Neutrophil (primary cell): ENCODE measurements around the gene ASPSCR1.

Experiments
- H3K27ac ChIP-seq: fragments of 200-600 bp; sonication (generic); 2 replicates; pipeline ENCODE4 v1.5.1; 2016; ENCODE audit warnings: mild to moderate bottlenecking, moderate library complexity
- H3K27me3 ChIP-seq: fragments of 200-600 bp; sonication (generic); 2 replicates; pipeline ENCODE4 v1.6.0; 2016; ENCODE audit warnings: mild to moderate bottlenecking
- H3K36me3 ChIP-seq: fragments of 200-600 bp; sonication (generic); 2 replicates; pipeline ENCODE4 v1.5.1; 2017
- H3K4me1 ChIP-seq, 2 experiments: fragments of 200-600 bp in 1 of 2; sonication (generic) in 1 of 2; 1 replicate in 1 of 2; 2 replicates in 1 of 2; pipeline versions ENCODE4 v1.5.1 to v1.6.1; 2013 to 2016; ENCODE audit warnings: low read depth in 1 of 2, low read length in 1 of 2, mild to moderate bottlenecking in 1 of 2, moderate library complexity in 1 of 2; ENCODE audit not compliant: control insufficient read depth in 1 of 2, insufficient read depth in 1 of 2
- H3K4me3 ChIP-seq, 2 experiments: fragments of 200-600 bp in 1 of 2; sonication (generic) in 1 of 2; 1 replicate in 1 of 2; 2 replicates in 1 of 2; pipeline ENCODE4 v1.5.1; 2013 to 2016; ENCODE audit warnings: low read depth in 1 of 2, low read length in 1 of 2, mild to moderate bottlenecking in 1 of 2, moderate library complexity in 1 of 2
- H3K9me3 ChIP-seq: fragments of 200-600 bp; sonication (generic); 2 replicates; pipeline ENCODE4 v1.5.1; 2016
- TF ChIP-seq, protein P1 (sequence below): fragments of 200-600 bp; sonication (generic); IDR thresholded peaks from 2 replicates; pipeline ENCODE4 v1.5.1; 2016; ENCODE audit warnings: antibody characterized with exemption

Gene ASPSCR1

GRCh38 chr17:82047914-82048570, 70.6 kb downstream of the ASPSCR1 start:
- Histone ChIP-seq H3K9me3 (no peaks in the 10 kb centered on the region), H3K4me3 (no peak overlapping the region), H3K27me3 (no peaks in the 10 kb centered on the region), H3K4me1 (peaks cover 15 to 19% of the 10 kb centered on the region in 2 experiments), H3K36me3 (peaks cover 34% of the 10 kb centered on the region), H3K27ac (no peak overlapping the region)
- TF ChIP-seq, protein P1, sequence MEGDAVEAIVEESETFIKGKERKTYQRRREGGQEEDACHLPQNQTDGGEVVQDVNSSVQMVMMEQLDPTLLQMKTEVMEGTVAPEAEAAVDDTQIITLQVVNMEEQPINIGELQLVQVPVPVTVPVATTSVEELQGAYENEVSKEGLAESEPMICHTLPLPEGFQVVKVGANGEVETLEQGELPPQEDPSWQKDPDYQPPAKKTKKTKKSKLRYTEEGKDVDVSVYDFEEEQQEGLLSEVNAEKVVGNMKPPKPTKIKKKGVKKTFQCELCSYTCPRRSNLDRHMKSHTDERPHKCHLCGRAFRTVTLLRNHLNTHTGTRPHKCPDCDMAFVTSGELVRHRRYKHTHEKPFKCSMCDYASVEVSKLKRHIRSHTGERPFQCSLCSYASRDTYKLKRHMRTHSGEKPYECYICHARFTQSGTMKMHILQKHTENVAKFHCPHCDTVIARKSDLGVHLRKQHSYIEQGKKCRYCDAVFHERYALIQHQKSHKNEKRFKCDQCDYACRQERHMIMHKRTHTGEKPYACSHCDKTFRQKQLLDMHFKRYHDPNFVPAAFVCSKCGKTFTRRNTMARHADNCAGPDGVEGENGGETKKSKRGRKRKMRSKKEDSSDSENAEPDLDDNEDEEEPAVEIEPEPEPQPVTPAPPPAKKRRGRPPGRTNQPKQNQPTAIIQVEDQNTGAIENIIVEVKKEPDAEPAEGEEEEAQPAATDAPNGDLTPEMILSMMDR, result no peak

GRCh38 chr17:82048571-82048971, 71.1 kb downstream of the ASPSCR1 start:
- H3K36me3 ChIP-seq, result peaks cover 34% of the 10 kb centered on the region
- H3K4me1 ChIP-seq, result peaks cover 15 to 21% of the 10 kb centered on the region in 2 experiments
- H3K27me3 ChIP-seq, result no peaks in the 10 kb centered on the region
- TF ChIP-seq, protein P1, result no peak
- no peak overlapping the region for H3K27ac ChIP-seq
- H3K9me3 ChIP-seq, result no peaks in the 10 kb centered on the region
- no peak overlapping the region for H3K4me3 ChIP-seq

- H3K27ac ChIP-seq, result no peak overlapping the region
- TF ChIP-seq, protein P1, result no peak
- no peaks in the 10 kb centered on the region for H3K27me3 ChIP-seq
- H3K36me3 ChIP-seq, result peaks cover 39% of the 10 kb centered on the region
- no peak overlapping the region for H3K4me3 ChIP-seq
- H3K4me1 ChIP-seq, result peaks cover 15 to 21% of the 10 kb centered on the region in 2 experiments
- no peaks in the 10 kb centered on the region for H3K9me3 ChIP-seq
Measured at GRCh38 chr17:82049106-82049505, 71.7 kb downstream of the ASPSCR1 start.

DNA sequence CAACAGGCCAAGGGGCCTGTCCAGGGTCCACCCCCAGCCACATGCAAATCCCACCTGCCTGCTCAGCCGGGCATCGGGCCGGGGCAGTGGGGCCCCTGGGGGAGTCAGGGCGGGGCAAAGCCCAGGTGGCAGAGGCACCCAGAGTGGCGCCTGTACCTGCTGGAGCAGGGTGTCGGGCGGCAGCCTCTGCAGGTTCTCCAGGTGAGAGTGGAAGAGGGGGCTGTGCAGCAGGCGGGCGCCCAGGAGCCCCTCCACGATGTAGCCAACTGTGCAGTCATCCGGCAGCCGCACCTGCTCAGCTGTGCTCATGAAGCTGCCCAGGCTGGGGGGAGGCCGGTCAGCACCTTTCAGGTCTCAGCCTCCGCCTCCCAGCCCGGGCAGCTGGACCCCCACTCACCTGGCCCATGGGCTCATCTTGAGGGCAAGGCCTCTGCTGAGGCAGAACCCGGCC, 72.1 kb downstream of the ASPSCR1 start:
- no peak overlapping the region for H3K27ac ChIP-seq
- H3K4me1 ChIP-seq, result peaks cover 15 to 21% of the 10 kb centered on the region in 2 experiments
- H3K9me3 ChIP-seq, result no peaks in the 10 kb centered on the region
- H3K27me3 ChIP-seq, result no peaks in the 10 kb centered on the region
- TF ChIP-seq, protein P1, result no peak
- peaks cover 43% of the 10 kb centered on the region for H3K36me3 ChIP-seq
- no peak overlapping the region for H3K4me3 ChIP-seq

- H3K27me3 ChIP-seq, result no peaks in the 10 kb centered on the region
- TF ChIP-seq, protein P1, result no peak
- H3K27ac ChIP-seq, result no peak overlapping the region
- peaks cover 15 to 21% of the 10 kb centered on the region in 2 experiments for H3K4me1 ChIP-seq
- peaks cover 50% of the 10 kb centered on the region for H3K36me3 ChIP-seq
- H3K4me3 ChIP-seq, result peak overlapping the region; percentile 62 to 64
- no peaks in the 10 kb centered on the region for H3K9me3 ChIP-seq
Measured at GRCh38 chr17:82050152-82050760, 72.8 kb downstream of the ASPSCR1 start.
